Stimulated activated CD8-positive, alpha-beta memory T cell treated with anti-CD3 and anti-CD28 coated beads, Interleukin-12 subunit alpha, Interleukin-12 subunit beta, amount 100 ng/mL, for 24 hours (primary cell): ENCODE data around the gene NKX1-2.

Experiments
- DNase-seq: peaks from one replicate; pipeline ENCODE4 v3.0.0-alpha.2; 2020; ENCODE audit errors: extremely low read depth

The NKX1-2 gene

GRCh38 chr10:124450012-124450782 lies at the start of gene NKX1-2:
Gene NKX1-2 (minus strand): TSS chr10:124450035. CDS start chr10:124449943, 92 bp downstream.
- no peak for DNase-seq

GRCh38 chr10:124498056-124498455 lies 48.2 kb upstream of the NKX1-2 start:
- DNase-seq = no peak

- DNase-seq = no peak
Measured at GRCh38 chr10:124497196-124497881, 47.5 kb upstream of the NKX1-2 start.

GRCh38 chr10:124496620-124497019 lies 46.8 kb upstream of the NKX1-2 start:
- DNase-seq = no peak

GRCh38 chr10:124496150-124496549 lies 46.3 kb upstream of the NKX1-2 start:
- DNase-seq = no peak

DNA sequence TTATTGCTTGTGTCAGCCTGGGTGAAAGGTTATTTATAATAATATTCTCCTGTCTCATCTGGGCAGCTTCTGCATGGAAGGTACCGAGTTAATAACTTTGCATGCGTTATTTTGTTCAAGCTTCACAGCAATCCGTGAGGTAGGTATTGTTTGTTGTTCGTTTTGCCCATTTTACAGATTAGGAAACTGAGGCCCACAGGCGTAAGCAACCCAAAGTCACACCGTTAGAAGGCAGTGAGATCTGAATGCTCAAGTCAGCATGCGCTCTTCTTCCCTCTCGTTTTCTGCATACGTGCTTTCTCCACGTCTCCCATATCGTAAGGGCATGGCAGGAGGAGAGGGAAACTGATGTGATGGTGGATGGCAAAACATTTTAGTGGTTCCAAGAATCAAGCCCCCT lies 45.9 kb upstream of the NKX1-2 start:
- DNase-seq = no peak

GRCh38 chr10:124495162-124495561 lies 45.3 kb upstream of the NKX1-2 start:
- no peak for DNase-seq

GRCh38 chr10:124494046-124494807 lies 44.4 kb upstream of the NKX1-2 start:
- DNase-seq = no peak

- no peak for DNase-seq
Measured at GRCh38 chr10:124493214-124493882, 43.5 kb upstream of the NKX1-2 start.

DNA sequence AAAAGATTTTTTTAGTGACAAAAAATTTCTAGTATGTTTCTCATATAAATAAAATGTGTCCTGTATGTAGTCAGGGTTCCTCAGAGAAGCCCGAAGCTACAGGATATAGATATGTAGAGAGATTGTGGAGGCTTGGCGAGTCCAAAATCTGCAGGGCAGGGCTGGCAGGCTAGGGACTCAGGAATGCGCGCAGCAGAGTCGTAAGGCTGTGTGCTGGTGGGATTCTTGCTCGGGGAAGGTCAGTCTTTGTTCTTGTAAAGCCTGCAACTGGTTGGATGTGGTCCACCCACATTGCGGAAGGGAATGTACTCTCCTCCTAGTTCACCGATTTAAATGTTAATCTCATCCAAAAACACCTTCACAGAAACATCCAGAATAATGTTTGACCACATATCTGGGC lies 42.4 kb upstream of the NKX1-2 start:
- no peak for DNase-seq

GRCh38 chr10:124491105-124491504 lies 41.3 kb upstream of the NKX1-2 start:
- DNase-seq = no peak

DNA sequence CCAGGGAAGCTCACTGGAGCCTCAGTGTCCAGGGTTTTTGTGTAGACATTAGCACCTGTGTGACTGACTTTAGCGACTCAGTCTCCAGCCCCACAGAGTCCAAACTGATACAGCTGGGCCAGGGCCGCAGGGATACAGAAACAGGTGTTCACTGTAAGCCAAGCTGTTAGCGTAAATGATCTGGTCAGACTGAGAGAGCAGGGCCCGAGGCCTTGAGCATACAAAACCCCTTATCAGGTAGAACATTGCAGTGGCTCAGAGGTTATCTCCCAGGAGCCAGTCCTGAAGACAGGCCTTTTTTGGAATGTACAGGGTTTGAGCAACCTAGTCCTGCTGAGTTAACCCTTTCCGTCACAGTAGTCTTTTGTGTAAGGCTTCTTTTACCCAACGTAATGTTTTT lies 36.8 kb upstream of the NKX1-2 start:
- DNase-seq = no peak

GRCh38 chr10:124484661-124485060 lies 34.8 kb upstream of the NKX1-2 start:
- no peak for DNase-seq

DNA sequence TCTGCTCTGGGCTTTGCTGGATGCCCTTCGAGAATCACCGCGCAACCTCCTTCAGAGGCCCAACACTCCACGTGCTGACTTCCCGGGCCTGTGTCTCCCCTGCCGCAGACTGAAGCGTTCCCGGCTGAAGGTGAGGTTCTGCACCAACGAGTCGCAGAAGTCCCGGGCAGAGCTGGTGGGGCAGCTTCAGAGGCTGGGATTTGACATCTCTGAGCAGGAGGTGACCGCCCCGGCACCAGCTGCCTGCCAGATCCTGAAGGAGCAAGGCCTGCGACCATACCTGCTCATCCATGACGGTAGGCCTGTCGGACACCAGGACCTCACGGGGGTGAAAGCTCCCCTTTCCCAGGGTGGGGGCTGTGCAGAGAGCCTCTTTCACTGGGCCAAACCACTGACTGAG lies 34.2 kb upstream of the NKX1-2 start:
- no peak for DNase-seq

DNA sequence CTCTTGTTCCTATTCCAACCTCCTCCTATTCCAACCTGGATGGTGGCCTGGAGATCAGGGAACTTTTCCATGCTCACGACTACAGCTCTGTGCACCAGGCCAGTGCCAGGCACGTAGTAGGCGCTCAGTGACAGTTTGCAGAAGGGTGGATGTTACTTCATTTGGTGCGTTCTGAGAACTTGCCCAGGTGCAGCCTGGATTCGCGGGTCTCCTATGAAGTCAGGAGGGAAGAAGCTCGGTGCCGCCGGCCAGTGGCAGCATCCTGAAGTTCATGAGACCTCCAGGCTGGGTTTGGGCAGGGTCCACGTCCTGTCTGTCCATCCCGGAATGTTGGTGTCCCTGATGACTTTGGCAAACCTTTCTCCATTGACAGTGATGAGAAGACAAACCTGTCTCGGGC lies 33.0 kb upstream of the NKX1-2 start:
- no peak for DNase-seq

- no peak for DNase-seq
Measured at GRCh38 chr10:124482236-124482800, 32.5 kb upstream of the NKX1-2 start.

DNA sequence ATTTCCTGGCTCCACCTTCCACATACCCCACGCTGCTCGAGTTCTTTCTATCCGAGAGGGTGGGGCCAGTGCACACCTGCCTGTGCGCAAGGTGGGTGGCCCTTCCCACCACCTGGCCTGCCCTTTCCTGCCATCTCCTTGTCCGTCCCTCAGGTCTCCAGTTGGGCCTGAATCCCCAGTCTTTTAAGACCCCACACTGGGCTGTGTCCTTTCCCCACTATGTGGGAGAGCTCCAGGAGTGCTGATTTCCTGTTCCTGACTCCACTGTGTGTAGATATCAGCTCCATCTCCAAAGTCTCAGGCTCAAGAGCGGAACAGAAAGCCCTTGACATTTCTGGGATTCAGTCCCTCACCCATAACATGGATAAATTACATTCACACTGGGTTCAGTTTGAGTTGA lies 31.9 kb upstream of the NKX1-2 start:
- no peak for DNase-seq

- no peak for DNase-seq
Measured at GRCh38 chr10:124480860-124481259, 31.0 kb upstream of the NKX1-2 start.

- no peak for DNase-seq
Measured at GRCh38 chr10:124478515-124478914, 28.7 kb upstream of the NKX1-2 start.

- no peak for DNase-seq
Measured at GRCh38 chr10:124477614-124478363, 28.0 kb upstream of the NKX1-2 start.
